Suppressor macrophage (primary cell): Measurements from ENCODE around the gene SCTR.
A peak's percentile ranks its signal among the peaks of the same experiment; 100 is the strongest.

ENCODE experiments used
- DNase-seq, 4 experiments: peaks; one replicate each; pipeline ENCODE4 v3.0.0-alpha.2; 2020 to 2022

The SCTR gene

GRCh38 chr2:119428488-119429224 is 95.6 kb downstream of the SCTR start:
- peak; percentile 79 to 87 (median 85) for DNase-seq

GRCh38 chr2:119427756-119428155 is 96.5 kb downstream of the SCTR start:
- no peak for DNase-seq

GRCh38 chr2:119426801-119427395 is 97.4 kb downstream of the SCTR start:
- peak; percentile 48 to 74 (median 62) for DNase-seq

DNA sequence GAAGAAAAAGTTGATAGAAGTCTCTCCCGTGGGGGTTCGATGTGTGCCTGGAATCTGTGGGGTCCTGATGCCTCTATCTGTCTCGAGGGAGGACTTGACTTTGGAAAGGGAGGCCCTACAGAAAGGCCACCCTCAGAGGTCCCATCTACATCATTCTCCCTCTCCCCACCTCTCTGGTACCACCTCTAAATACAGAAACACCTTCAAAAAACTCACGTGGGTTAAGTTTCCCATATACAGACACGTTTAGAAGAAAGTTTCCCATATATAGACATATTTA is 97.9 kb downstream of the SCTR start:
- no peak for DNase-seq

DNA sequence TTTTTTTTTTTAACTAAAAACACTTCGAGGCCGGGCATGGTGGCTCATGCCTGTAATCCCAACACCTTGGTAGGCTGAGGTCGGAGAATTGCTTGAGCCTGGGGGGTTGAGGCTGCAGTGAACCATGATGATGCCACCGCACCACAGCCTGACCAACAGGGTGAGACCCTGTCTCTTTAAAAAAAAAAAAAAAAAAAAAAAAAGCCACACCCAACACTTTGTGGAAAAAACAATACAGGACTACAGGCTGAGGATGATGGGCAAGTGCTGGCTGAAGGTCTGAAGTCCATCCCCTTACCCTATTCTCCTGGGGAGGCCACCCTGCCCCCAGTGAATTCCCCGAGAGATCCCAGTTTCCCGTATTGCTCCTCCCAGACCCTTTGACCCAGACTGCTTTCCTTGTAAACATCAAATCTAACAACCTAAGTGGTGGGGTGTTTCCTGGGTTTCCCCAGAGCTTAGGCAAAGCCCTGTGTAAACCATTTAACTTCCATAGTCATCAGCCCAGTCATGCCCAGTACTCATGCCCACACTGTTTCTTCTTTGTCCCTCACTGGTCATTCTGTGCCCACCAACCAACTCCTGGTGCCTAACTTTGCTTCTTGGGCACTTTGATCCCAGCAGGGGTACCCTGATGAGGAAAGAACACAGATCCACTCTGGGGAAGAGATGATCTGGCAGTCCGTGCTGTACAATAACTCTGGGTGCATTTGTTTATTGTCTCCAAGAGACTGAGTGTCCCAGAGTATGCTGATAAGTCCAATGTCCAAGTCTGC is 98.5 kb downstream of the SCTR start:
- DNase-seq = no peak

DNA sequence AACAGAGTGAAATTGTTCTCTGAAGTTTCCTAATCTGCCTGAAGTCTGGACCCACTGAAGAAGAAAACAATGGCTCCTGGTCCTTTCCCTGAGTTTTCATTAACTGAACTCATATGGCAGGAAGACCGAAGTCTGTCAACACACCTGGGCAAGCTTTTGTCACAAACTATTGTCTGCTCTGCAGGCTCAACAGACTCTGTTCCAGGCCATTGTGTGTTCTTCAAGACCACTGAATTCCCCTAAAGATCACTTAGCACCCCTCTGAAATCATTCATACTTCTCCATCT is 99.2 kb downstream of the SCTR start:
- DNase-seq = no peak

DNA sequence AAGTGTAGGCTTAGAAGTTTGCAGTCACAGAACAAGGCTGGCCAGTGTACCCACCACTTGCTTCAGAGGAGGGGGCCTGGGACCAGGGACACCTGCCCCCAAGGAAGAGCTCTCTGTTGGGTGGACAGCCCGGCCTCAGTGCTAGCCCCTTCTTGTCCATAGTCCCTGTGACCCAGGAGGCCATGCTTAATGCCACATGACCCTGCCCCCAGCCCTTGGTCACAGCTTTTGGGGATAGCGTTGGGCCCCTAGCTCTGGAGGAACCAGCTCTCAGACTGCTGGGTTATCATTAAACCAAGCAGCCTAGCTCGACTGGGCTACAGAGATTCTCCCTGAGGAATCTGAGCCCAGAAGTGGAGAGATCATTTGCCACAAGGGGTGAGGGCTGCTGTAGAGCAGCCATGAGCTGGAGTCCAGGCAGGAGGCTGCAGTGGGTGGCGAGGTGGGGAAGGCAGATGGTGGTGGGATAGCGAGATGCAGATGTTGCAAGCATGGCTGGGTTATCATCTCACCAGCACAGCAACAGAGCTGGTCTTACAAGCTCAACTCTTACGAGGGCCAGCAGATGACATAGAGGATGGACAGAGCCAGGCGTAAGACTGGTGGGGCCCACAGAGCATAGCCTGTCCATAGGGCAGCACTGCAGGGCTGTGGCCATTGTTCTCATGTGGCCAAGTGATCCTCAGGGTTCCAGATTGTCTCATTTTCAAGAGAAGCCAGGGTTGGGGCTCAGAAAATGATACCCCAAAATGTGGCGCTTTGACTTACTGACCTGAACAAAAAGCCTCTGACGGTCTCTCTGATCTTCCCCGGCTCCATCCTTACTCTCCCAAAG is 99.8 kb downstream of the SCTR start:
- no peak for DNase-seq

GRCh38 chr2:119423811-119424210 is 100.5 kb downstream of the SCTR start:
- DNase-seq = no peak

DNA sequence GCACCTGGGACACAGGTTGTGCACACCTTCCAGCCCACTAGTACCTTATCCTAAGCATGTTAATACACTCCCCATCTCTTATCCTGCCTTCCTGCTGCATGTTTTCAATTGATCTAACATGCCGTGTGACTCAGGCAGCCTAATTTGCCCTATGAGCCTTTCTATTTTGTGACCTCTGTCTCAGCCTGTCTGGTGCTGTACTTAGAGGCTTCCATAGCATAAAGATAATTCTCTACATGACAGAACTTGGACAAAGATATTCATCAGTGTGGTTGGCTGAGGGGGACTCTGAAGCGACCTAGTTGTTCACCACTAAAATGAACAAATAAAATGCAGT is 101.2 kb downstream of the SCTR start:
- DNase-seq = no peak

GRCh38 chr2:119422360-119423107 is 101.7 kb downstream of the SCTR start:
- DNase-seq = no peak

- DNase-seq = peak in 2 of 4 experiments; percentile 40 to 43
Observed at GRCh38 chr2:119421741-119422140, 102.5 kb downstream of the SCTR start.

GRCh38 chr2:119421304-119421703 is 103.0 kb downstream of the SCTR start:
- no peak for DNase-seq

DNA sequence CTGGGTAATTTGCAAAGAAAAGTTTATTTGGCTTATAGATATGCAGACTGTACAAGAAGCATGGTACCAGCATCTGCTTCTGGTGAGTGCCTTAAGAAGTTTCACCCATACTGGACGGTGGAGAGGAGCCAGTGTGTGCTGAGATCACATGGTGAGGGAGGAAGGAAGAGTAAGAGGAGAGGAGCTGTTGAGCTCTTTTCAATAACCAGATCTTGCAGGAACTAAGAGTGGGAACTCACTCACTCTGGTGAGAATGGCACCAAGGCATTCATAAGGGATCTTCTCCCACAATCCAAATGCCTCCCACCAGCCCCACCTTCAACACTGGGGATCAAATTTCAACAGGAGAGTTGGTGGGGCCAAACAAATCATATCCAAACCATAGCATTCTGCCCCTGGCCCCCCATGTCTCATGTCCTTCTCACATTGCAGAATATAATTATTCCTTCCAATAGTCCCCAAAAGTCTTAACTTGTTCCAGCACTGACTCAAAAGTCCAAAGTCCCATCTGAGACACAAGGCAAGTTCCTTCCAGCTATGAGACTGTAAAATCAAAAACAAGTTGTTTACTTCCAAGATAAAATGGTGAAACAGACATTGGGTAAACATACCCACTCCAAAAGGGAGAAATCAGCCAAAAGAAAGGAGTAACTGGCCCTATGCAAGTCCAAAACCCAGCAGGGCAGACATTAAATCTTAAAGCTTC is 104.3 kb downstream of the SCTR start:
- DNase-seq = peak in 3 of 4 experiments; percentile 36 to 57 (median 42)

DNA sequence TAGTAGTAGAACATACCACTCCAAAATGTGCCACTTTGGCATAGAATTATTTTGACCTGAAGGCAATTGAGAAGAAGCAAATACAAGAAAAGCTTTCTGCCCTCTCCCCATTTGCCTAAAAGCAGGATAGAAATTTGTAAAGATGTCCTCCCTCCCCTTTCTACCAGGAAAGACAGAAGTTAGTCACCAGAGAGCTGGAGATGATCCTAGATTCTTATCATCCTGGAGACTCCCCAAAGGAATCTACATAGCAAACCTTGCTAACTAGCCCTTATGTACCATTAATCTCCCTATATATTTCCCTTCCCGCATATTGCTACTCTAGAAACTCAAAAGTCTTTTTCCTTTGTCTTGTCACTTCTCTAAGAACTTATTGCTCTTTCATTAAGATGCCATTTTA is 105.2 kb downstream of the SCTR start:
- no peak for DNase-seq

GRCh38 chr2:119417908-119418307 is 106.4 kb downstream of the SCTR start:
- DNase-seq = no peak

GRCh38 chr2:119416299-119416923 is 107.9 kb downstream of the SCTR start:
- no peak for DNase-seq

DNA sequence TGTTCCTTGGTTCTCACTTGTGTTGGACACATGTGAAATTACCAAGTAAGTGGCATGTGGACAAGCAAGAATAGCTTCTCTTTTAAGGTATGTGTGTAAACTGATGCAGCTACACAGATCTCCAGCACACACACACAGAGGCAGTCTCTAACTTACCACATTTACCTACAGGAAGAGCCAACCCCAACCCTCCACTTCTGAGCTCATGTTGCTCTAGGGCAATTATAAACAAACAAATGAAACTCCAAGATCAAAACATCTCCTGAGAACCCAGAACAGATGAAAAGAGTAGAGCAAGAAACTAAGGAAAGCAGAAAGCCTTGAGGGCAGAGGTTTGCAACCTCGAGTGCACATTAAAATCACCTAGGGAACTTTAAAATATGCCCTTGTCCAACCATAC is 108.7 kb downstream of the SCTR start:
- no peak for DNase-seq

DNA sequence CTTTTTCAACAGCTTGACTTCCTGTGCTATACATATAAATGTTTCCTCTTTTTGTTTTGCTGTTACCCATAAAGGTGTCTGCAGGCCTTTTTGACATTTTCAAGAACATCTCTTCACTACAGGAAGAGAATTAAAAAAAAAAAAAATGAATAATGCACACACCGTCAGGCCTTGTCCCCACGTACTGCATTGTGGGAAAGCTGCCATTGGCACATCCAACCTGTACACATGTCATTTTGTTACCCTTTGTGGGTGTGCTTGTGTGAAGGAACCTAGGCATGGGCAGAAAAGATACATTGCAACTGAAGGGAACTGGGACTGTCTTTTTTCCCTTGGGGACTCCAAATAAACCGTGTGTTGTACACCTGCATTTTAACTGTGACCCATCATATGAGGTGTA is 109.4 kb downstream of the SCTR start:
- DNase-seq = no peak

- DNase-seq = no peak
Observed at GRCh38 chr2:119409506-119409905, 114.8 kb downstream of the SCTR start.

GRCh38 chr2:119408221-119408619 is 116.1 kb downstream of the SCTR start:
- peak in 3 of 4 experiments; percentile 37 to 69 (median 49) for DNase-seq

DNA sequence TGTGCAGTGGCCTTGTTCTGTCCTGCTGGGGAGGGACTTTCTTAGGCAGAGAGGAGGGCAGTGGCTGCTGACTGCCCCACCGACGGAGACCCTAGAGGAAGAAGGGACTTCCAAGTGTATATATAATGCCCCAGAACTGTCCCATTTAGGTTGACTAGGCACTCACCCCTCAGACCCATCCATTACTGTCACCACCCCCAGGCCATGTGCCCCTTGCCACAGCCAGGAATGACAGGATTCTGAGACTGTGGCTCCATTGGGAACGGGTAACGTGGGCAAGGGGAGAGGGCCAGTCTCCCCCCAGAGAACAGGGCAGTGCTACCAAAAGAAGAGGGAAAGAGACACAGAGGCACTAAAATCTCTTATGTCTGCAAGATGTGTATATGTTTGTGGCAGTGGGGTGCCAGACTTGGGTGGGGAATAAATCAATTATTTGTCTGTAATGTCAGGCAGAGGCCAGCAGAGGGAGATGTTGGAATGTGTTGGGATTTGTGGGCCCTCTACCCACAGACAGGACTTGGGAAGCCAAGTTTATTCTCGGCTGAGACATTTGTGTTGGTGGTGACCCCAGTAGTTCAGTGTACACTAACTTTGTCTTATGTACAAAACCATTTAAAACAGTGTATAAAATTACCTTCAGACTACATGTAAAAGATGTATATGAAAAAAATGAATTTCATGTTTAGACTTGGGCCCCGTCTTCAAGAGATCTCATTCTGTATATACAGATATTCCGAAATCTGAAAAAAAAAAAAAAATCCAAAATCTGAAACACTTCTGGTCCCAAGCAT is 116.7 kb downstream of the SCTR start:
- peak; percentile 73 to 84 (median 78) for DNase-seq
